ENCODE results near the gene C1orf21. TPM values are rescaled to one million over a fixed set of nuclear protein-coding genes. Genes with fewer than 3 reads are reported as not detected.
A peak's percentile ranks its signal among the peaks of the same experiment; 100 is the strongest.

C1orf21 gene
- total and polyA plus RNA-seq, 2 of the 4 experiments (the other 2 are of a cell fraction) = 6.4 to 9.9 TPM

GRCh38 chr1:184340984-184341383 lies 45.8 kb upstream of the C1orf21 start:
- BruUV-seq (replicated peaks) = no TSS peak
- Histone ChIP-seq H2BK5ac (ENCODE audit: low read depth, low read length, poor library complexity, severe bottlenecking) (no peak overlapping the region), H3K56ac (ENCODE audit: extremely low read depth, insufficient read depth, low read length) (no peak overlapping the region), H3K4me2 (ENCODE audit: low read depth, low read length) (no peak overlapping the region), H2BK15ac (ENCODE audit: low read depth, low read length) (no peak overlapping the region), H3K23ac (ENCODE audit: low read depth, low read length) (no peak overlapping the region), H4K91ac (ENCODE audit: insufficient read depth, low read depth, low read length) (no peak overlapping the region), H2AFZ (replicated peaks; ENCODE audit: low read length, poor library complexity) (no peak overlapping the region), H3K9me3 (ENCODE audit: control insufficient read depth, insufficient read depth, low read length) (0 out of 2 replicates have a peak, but pooled peaks cover 4% of the 10 kb centered on the region), H3K36me3 (ENCODE audit: control insufficient read depth, insufficient read depth, low read length) (no peaks in the 10 kb centered on the region), H3K4me1 (ENCODE audit: control insufficient read depth, insufficient read depth, low read length) (no peaks in the 10 kb centered on the region), H3K4ac (ENCODE audit: low read depth, low read length) (no peak overlapping the region), H2AK5ac (ENCODE audit: low read depth, low read length) (no peak overlapping the region), H3K27ac (ENCODE audit: insufficient read depth, low read length) (no peak overlapping the region), H2BK20ac (ENCODE audit: low read depth, low read length) (no peak overlapping the region), H3K9me1 (ENCODE audit: insufficient read depth, low read length) (no peaks in the 10 kb centered on the region), H2BK120ac (ENCODE audit: low read depth, low read length) (no peak overlapping the region), H3K9ac (ENCODE audit: low read depth, low read length) (no peak overlapping the region), H2AK9ac (replicated peaks; ENCODE audit: low read depth, low read length, poor library complexity) (no peak overlapping the region), H3K14ac (replicated peaks; ENCODE audit: low read depth, low read length) (no peak overlapping the region), H4K20me1 (ENCODE audit: insufficient read depth, low read length) (no peaks in the 10 kb centered on the region), H3K18ac (ENCODE audit: low read depth, low read length) (no peak overlapping the region), H3K27me3 (ENCODE audit: control insufficient read depth, insufficient read depth, low read length) (peaks cover 1% of the 10 kb centered on the region; the same call in 1 of the 2 replicates), H4K8ac (ENCODE audit: low read depth in 2 of 2, low read length in 2 of 2) (no peak overlapping the region), H3K4me3 (ENCODE audit: insufficient read depth, low read depth, low read length) (no peak overlapping the region), H3K79me1 (ENCODE audit: low read depth in 1 of 2, low read length in 2 of 2) (no peaks in the 10 kb centered on the region), H4K5ac (ENCODE audit: low read depth, low read length) (no peak overlapping the region)
- WGBS, 2 experiments (ENCODE audit: extremely low coverage in 2 of 2, insufficient read length in 1 of 2) = no CpG with 5 or more reads among the region's 1 CpG
- TF ChIP-seq RAD21 (IDR thresholded peaks at IDR 0.05; ENCODE audit: low read length) (0 out of 2 replicates have a peak, but pooled peaks have one; percentile 7), USF2 (IDR thresholded peaks at IDR 0.05; ENCODE audit: low read depth, low read length) (no peak), POLR2A (IDR thresholded peaks at IDR 0.05; ENCODE audit: low read depth, low read length) (no peak), SMC3 (IDR thresholded peaks at IDR 0.05; ENCODE audit: low read depth, low read length) (no peak), CEBPB (IDR thresholded peaks at IDR 0.05; ENCODE audit: low read depth, low read length) (no peak), CTCF (conservative IDR thresholded peaks at IDR 0.05; ENCODE audit: low read depth, low read length) (0 out of 2 replicates have a peak, but pooled peaks have one; percentile 24)
- intact Hi-C loops (cut with micrococcal nuclease) (no loop called here), in situ Hi-C loops (cut with MboI; ENCODE audit: low sequenced_read_pairs) (no loop called here), dilution Hi-C loops (cut with HindIII; ENCODE audit: low sequenced_read_pairs, unreplicated experiment) (no loop called here)
- ATAC-seq (ENCODE audit: low read depth) (no peak), DNase-seq (no peak)
- ChIA-PET POLR2A (ENCODE audit: unreplicated experiment) (no interaction called here), CTCF (interaction anchor here (1.0 kb wide), 1 partner anchor 21 kb away, joined by 3 read pairs; no protein-coding TSS in a partner anchor)
